Body of pancreas (tissue), 4 donors: ENCODE data around the gene YES1.

Experiments used
- POLR2A ChIP-seq, 3 donors: fragments of 450-650 bp; IDR thresholded peaks; one replicate each; pipeline ENCODE4 v1.6.1; 2016; ENCODE audit warnings: antibody characterized with exemption in 3 of 3, mild to moderate bottlenecking in 2 of 3
- TF ChIP-seq, protein P1 (sequence below), 7 experiments: fragments of 450-650 bp in 4 of 7; fragments of 200-600 bp in 3 of 7; sonication (generic) in 3 of 7; IDR thresholded peaks; one replicate each; pipeline ENCODE4 v1.5.1; 2016 to 2019; ENCODE audit warnings: antibody characterized with exemption in 7 of 7

GRCh38 chr18:839224-840022, 27.4 kb upstream of the YES1 start:
- TF ChIP-seq, protein P1, sequence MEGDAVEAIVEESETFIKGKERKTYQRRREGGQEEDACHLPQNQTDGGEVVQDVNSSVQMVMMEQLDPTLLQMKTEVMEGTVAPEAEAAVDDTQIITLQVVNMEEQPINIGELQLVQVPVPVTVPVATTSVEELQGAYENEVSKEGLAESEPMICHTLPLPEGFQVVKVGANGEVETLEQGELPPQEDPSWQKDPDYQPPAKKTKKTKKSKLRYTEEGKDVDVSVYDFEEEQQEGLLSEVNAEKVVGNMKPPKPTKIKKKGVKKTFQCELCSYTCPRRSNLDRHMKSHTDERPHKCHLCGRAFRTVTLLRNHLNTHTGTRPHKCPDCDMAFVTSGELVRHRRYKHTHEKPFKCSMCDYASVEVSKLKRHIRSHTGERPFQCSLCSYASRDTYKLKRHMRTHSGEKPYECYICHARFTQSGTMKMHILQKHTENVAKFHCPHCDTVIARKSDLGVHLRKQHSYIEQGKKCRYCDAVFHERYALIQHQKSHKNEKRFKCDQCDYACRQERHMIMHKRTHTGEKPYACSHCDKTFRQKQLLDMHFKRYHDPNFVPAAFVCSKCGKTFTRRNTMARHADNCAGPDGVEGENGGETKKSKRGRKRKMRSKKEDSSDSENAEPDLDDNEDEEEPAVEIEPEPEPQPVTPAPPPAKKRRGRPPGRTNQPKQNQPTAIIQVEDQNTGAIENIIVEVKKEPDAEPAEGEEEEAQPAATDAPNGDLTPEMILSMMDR (IDR thresholded peaks at IDR 0.05) = peak; percentile 85 to 98 (median 88)
- TF ChIP-seq POLR2A (IDR thresholded peaks at IDR 0.05) = no peak
